ENCODE measurements around the gene RAB11A. TPM values are rescaled to one million over a fixed set of nuclear protein-coding genes. Genes with fewer than 3 reads are reported as not detected.

The RAB11A gene
- polyA plus RNA-seq, 1 donor from 2014 or later, result 600 TPM

- Histone ChIP-seq H4K20me1 (ENCODE audit: insufficient read depth) (no peaks in the 10 kb centered on the region), H3K36me3 (ENCODE audit: insufficient read depth, low read length) (no peaks in the 10 kb centered on the region), H2AFZ (ENCODE audit: low read depth, low read length) (no peak overlapping the region)
Measured at GRCh38 chr15:65910341-65910740, 41.0 kb downstream of the RAB11A start.

DNA sequence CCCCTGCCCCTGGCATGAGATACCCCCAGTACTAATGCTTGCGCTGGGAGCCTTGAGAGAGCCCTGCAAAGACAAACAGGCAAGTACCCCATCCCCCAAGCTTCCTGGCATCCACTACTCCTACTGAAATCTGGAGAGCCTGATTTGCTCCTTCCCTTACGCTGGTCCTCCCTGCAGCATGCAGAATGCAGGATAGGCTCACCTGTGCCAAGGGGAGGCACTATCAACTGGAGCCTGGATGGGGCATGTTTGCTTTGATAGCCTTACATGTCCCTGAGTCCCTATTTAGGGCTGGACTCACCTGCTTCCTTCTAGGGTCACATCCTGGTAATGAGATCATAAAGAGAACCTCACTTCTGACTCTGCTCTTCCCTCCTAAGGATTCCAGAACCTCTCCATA, 42.9 kb downstream of the RAB11A start:
- H3K27ac ChIP-seq (ENCODE audit: low read length), result no peak overlapping the region
- no peak overlapping the region for H3K4me2 ChIP-seq (ENCODE audit: low read length)
- H4K20me1 ChIP-seq (ENCODE audit: insufficient read depth), result no peaks in the 10 kb centered on the region
- H3F3A ChIP-seq (ENCODE audit: insufficient read depth, low read length, poor library complexity, severe bottlenecking), result no peaks in the 10 kb centered on the region
- H2AFZ ChIP-seq (ENCODE audit: low read depth, low read length), result no peak overlapping the region
- H3K9me2 ChIP-seq (ENCODE audit: insufficient read depth, low read length), result no peaks in the 10 kb centered on the region
- H3K4me3 ChIP-seq (ENCODE audit: low read length), result no peak overlapping the region
- no peaks in the 10 kb centered on the region for H3K9me3 ChIP-seq (ENCODE audit: low read length)
- no peak overlapping the region for H3K9ac ChIP-seq (ENCODE audit: low read length)
- H3K79me2 ChIP-seq (replicated peaks; ENCODE audit: insufficient read depth, low read length), result no peaks in the 10 kb centered on the region
- H3K36me3 ChIP-seq (ENCODE audit: insufficient read depth, low read length), result no peaks in the 10 kb centered on the region
- TF ChIP-seq TAF1 (IDR thresholded peaks at IDR 0.05; ENCODE audit: low read depth) (no peak), SMC3 (conservative IDR thresholded peaks at IDR 0.05; ENCODE audit: poor library complexity) (no peak), POLR2AphosphoS5 (IDR thresholded peaks at IDR 0.05) (no peak), MXI1 (conservative IDR thresholded peaks at IDR 0.05; ENCODE audit: poor library complexity, severe bottlenecking) (no peak), EP300 (conservative IDR thresholded peaks at IDR 0.05; ENCODE audit: poor library complexity, severe bottlenecking) (no peak), RAD21 (conservative IDR thresholded peaks at IDR 0.05) (no peak), EZH2 (IDR thresholded peaks at IDR 0.05; ENCODE audit: borderline replicate concordance, insufficient read depth, low read length, poor library complexity, severe bottlenecking) (no peak), REST (IDR thresholded peaks at IDR 0.05; ENCODE audit: borderline replicate concordance) (no peak)
- no peaks in the 10 kb centered on the region for H3K27me3 ChIP-seq (ENCODE audit: insufficient read depth, low read depth, low read length)

More at GRCh38 chr15:65910341-65910740, 41.0 kb downstream of the RAB11A start:
- Histone ChIP-seq H3K27me3 (ENCODE audit: insufficient read depth, low read depth, low read length) (no peaks in the 10 kb centered on the region), H3F3A (ENCODE audit: insufficient read depth, low read length, poor library complexity, severe bottlenecking) (no peaks in the 10 kb centered on the region), H3K9ac (ENCODE audit: low read length) (no peak overlapping the region), H3K27ac (ENCODE audit: low read length) (no peak overlapping the region), H3K79me2 (replicated peaks; ENCODE audit: insufficient read depth, low read length) (no peaks in the 10 kb centered on the region), H3K9me3 (ENCODE audit: low read length) (no peaks in the 10 kb centered on the region), H3K4me2 (ENCODE audit: low read length) (no peak overlapping the region), H3K9me2 (ENCODE audit: insufficient read depth, low read length) (no peaks in the 10 kb centered on the region), H3K4me3 (ENCODE audit: low read length) (no peak overlapping the region)
- TF ChIP-seq, protein P1, sequence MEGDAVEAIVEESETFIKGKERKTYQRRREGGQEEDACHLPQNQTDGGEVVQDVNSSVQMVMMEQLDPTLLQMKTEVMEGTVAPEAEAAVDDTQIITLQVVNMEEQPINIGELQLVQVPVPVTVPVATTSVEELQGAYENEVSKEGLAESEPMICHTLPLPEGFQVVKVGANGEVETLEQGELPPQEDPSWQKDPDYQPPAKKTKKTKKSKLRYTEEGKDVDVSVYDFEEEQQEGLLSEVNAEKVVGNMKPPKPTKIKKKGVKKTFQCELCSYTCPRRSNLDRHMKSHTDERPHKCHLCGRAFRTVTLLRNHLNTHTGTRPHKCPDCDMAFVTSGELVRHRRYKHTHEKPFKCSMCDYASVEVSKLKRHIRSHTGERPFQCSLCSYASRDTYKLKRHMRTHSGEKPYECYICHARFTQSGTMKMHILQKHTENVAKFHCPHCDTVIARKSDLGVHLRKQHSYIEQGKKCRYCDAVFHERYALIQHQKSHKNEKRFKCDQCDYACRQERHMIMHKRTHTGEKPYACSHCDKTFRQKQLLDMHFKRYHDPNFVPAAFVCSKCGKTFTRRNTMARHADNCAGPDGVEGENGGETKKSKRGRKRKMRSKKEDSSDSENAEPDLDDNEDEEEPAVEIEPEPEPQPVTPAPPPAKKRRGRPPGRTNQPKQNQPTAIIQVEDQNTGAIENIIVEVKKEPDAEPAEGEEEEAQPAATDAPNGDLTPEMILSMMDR (IDR thresholded peaks at IDR 0.05; ENCODE audit: poor library complexity, severe bottlenecking), result no peak
- TF ChIP-seq EZH2 (IDR thresholded peaks at IDR 0.05; ENCODE audit: borderline replicate concordance, insufficient read depth, low read length, poor library complexity, severe bottlenecking) (no peak), MXI1 (conservative IDR thresholded peaks at IDR 0.05; ENCODE audit: poor library complexity, severe bottlenecking) (no peak), RAD21 (conservative IDR thresholded peaks at IDR 0.05) (no peak), POLR2AphosphoS5 (IDR thresholded peaks at IDR 0.05) (no peak), EP300 (conservative IDR thresholded peaks at IDR 0.05; ENCODE audit: poor library complexity, severe bottlenecking) (no peak), REST (IDR thresholded peaks at IDR 0.05; ENCODE audit: borderline replicate concordance) (no peak), TAF1 (IDR thresholded peaks at IDR 0.05; ENCODE audit: low read depth) (no peak), SMC3 (conservative IDR thresholded peaks at IDR 0.05; ENCODE audit: poor library complexity) (no peak)
